HepG2 (cell line): Measurements from ENCODE around the gene SLC4A11. TPM values are rescaled to one million over a fixed set of nuclear protein-coding genes. Genes with fewer than 3 reads are reported as not detected.

ENCODE experiments used
- DMAP1 ChIP-seq: IDR thresholded peaks from 2 replicates; pipeline ENCODE4 v1.6.1; 2016
- EEA1 ChIP-seq: sonication (generic); formaldehyde crosslinking; IDR thresholded peaks from 2 replicates; pipeline ENCODE4 v1.5.1; 2020; ENCODE audit warnings: mild to moderate bottlenecking, missing genetic modification reagents, borderline replicate concordance
- HOXA7 ChIP-seq: sonication (generic); formaldehyde crosslinking; IDR thresholded peaks from 2 replicates; pipeline ENCODE4 v1.8.1; 2022; ENCODE audit warnings: mild to moderate bottlenecking, missing genetic modification reagents, moderate library complexity
- NRL ChIP-seq: sonication (generic); formaldehyde crosslinking; IDR thresholded peaks from 2 replicates; pipeline ENCODE4 v1.5.0; 2020; ENCODE audit warnings: missing genetic modification reagents, mild to moderate bottlenecking, moderate library complexity, borderline replicate concordance
- REL ChIP-seq: sonication (generic); formaldehyde crosslinking; conservative IDR thresholded peaks from 2 replicates; pipeline ENCODE4 v1.8.0; 2022; ENCODE audit warnings: mild to moderate bottlenecking, missing genetic modification reagents, moderate library complexity
- ZFP37 ChIP-seq: sonication (generic); formaldehyde crosslinking; IDR thresholded peaks from 2 replicates; pipeline ENCODE4 v1.4.0; 2020; ENCODE audit warnings: missing genetic modification reagents, borderline replicate concordance
- ZNF703 ChIP-seq: sonication (generic); formaldehyde crosslinking; IDR thresholded peaks from 2 replicates; pipeline ENCODE4 v1.5.1; 2020; ENCODE audit warnings: missing genetic modification reagents, mild to moderate bottlenecking, moderate library complexity, borderline replicate concordance
- polyA plus RNA-seq, 8 experiments: library from polyadenylated mRNA; depleted of rRNA in 3 of 8; stranded (reverse) in 7 of 8; unstranded in 1 of 8; fragments of >200 nt; fragmentation: Illumina TruSeq in 4 of 8; extraction: Trizol in 4 of 8; gene quantifications; 2 replicates each; pipeline versions ENCODE4 v1.2.1 to v1.2.3, GENCODE V29; 2011 to 2016; ENCODE audit warnings: low read depth in 4 of 8, missing spikeins in 1 of 8, mixed read lengths in 1 of 8; ENCODE audit not compliant: insufficient read depth in 1 of 8
- total RNA-seq, 5 experiments: library from RNA; depleted of rRNA; stranded (reverse); fragments of >200 nt; fragmentation: Illumina TruSeq; extraction: Trizol; gene quantifications; 2 replicates each; pipeline ENCODE4 v1.2.3, GENCODE V29; 2016; ENCODE audit warnings: low read depth in 1 of 5
- TF ChIP-seq, protein P1 (sequence below): sonication (generic); formaldehyde crosslinking; IDR thresholded peaks from 2 replicates; pipeline ENCODE4 v1.4.0; 2020; ENCODE audit warnings: missing genetic modification reagents
- TF ChIP-seq, protein P2 (sequence below): sonication (generic); formaldehyde crosslinking; IDR thresholded peaks from 2 replicates; pipeline ENCODE4 v1.5.0; 2020; ENCODE audit warnings: mild to moderate bottlenecking, missing genetic modification reagents
- TF ChIP-seq, protein P3 (sequence below): sonication (generic); formaldehyde crosslinking; IDR thresholded peaks from 2 replicates; pipeline ENCODE4 v1.4.0; 2020; ENCODE audit warnings: mild to moderate bottlenecking, missing genetic modification reagents
- TF ChIP-seq, protein P4 (sequence below): sonication (generic); formaldehyde crosslinking; IDR thresholded peaks from 2 replicates; pipeline ENCODE4 v1.4.0; 2020; ENCODE audit warnings: mild to moderate bottlenecking, missing genetic modification reagents

The SLC4A11 gene
- total and polyA plus RNA-seq, 2 of the 13 experiments (the other 11 are each of a cell fraction or from before 2014, with no cell fraction given): 3.9 to 27.0 TPM

DNA sequence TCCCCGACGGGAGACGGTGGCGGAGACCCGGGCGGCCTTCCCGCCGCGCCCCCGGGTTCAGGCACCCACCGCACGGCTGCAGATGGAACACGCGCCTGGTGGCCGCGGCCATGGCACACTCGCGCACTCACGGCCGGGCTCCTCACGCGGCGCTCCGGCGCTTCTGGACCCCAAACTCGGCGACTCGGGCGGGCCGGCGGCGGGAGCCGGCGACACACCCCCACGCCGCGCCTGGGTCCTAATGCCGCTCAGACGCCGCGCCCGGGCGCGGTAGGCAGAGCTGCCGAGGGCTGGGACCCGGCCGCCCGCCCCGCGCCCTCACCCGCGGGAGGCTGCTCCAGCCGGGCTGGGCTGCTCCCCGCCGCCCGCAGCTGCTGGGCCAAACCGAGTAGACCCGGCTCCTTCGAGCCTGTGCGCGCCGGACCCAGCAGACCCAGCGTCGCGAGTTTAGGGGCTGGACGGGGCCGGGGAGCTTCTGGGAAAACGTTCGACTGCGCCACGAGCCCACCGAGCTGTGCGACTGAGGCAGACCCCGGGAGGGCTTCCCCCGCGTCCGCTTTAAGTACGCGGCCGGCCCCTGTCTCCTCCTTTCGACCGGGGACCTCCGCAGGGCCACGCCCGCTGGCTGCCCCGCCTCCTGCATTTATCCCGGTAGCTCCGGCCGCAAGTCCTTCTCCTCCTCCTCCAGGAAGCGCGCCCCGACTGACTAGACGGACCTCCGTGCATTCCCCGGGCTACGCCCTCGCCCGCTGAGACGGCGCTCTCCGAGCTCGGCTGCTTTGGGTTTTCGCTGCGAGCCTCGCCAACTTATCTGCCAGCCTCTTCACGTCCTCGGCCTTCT lies at the start of gene SLC4A11 (continued):
- TF ChIP-seq, protein P1, sequence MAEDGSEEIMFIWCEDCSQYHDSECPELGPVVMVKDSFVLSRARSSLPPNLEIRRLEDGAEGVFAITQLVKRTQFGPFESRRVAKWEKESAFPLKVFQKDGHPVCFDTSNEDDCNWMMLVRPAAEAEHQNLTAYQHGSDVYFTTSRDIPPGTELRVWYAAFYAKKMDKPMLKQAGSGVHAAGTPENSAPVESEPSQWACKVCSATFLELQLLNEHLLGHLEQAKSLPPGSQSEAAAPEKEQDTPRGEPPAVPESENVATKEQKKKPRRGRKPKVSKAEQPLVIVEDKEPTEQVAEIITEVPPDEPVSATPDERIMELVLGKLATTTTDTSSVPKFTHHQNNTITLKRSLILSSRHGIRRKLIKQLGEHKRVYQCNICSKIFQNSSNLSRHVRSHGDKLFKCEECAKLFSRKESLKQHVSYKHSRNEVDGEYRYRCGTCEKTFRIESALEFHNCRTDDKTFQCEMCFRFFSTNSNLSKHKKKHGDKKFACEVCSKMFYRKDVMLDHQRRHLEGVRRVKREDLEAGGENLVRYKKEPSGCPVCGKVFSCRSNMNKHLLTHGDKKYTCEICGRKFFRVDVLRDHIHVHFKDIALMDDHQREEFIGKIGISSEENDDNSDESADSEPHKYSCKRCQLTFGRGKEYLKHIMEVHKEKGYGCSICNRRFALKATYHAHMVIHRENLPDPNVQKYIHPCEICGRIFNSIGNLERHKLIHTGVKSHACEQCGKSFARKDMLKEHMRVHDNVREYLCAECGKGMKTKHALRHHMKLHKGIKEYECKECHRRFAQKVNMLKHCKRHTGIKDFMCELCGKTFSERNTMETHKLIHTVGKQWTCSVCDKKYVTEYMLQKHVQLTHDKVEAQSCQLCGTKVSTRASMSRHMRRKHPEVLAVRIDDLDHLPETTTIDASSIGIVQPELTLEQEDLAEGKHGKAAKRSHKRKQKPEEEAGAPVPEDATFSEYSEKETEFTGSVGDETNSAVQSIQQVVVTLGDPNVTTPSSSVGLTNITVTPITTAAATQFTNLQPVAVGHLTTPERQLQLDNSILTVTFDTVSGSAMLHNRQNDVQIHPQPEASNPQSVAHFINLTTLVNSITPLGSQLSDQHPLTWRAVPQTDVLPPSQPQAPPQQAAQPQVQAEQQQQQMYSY: no peak; the same call in none of the 2 replicates
- TF ChIP-seq, protein P2, sequence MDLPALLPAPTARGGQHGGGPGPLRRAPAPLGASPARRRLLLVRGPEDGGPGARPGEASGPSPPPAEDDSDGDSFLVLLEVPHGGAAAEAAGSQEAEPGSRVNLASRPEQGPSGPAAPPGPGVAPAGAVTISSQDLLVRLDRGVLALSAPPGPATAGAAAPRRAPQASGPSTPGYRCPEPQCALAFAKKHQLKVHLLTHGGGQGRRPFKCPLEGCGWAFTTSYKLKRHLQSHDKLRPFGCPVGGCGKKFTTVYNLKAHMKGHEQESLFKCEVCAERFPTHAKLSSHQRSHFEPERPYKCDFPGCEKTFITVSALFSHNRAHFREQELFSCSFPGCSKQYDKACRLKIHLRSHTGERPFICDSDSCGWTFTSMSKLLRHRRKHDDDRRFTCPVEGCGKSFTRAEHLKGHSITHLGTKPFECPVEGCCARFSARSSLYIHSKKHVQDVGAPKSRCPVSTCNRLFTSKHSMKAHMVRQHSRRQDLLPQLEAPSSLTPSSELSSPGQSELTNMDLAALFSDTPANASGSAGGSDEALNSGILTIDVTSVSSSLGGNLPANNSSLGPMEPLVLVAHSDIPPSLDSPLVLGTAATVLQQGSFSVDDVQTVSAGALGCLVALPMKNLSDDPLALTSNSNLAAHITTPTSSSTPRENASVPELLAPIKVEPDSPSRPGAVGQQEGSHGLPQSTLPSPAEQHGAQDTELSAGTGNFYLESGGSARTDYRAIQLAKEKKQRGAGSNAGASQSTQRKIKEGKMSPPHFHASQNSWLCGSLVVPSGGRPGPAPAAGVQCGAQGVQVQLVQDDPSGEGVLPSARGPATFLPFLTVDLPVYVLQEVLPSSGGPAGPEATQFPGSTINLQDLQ (CRISPR knock-in tag): peak; percentile 47; the same call in 1 of the 2 replicates
- TF ChIP-seq NRL (CRISPR knock-in tag) (no peak; the same call in 1 of the 2 replicates), EEA1 (CRISPR knock-in tag) (no peak), DMAP1 (CRISPR knock-in tag) (no peak), REL (no peak), ZNF703 (0 out of 2 replicates have a peak, but pooled peaks have one; percentile 42), ZFP37 (CRISPR knock-in tag) (no peak; the same call in 1 of the 2 replicates), HOXA7 (CRISPR knock-in tag) (no peak)
- TF ChIP-seq, protein P3, sequence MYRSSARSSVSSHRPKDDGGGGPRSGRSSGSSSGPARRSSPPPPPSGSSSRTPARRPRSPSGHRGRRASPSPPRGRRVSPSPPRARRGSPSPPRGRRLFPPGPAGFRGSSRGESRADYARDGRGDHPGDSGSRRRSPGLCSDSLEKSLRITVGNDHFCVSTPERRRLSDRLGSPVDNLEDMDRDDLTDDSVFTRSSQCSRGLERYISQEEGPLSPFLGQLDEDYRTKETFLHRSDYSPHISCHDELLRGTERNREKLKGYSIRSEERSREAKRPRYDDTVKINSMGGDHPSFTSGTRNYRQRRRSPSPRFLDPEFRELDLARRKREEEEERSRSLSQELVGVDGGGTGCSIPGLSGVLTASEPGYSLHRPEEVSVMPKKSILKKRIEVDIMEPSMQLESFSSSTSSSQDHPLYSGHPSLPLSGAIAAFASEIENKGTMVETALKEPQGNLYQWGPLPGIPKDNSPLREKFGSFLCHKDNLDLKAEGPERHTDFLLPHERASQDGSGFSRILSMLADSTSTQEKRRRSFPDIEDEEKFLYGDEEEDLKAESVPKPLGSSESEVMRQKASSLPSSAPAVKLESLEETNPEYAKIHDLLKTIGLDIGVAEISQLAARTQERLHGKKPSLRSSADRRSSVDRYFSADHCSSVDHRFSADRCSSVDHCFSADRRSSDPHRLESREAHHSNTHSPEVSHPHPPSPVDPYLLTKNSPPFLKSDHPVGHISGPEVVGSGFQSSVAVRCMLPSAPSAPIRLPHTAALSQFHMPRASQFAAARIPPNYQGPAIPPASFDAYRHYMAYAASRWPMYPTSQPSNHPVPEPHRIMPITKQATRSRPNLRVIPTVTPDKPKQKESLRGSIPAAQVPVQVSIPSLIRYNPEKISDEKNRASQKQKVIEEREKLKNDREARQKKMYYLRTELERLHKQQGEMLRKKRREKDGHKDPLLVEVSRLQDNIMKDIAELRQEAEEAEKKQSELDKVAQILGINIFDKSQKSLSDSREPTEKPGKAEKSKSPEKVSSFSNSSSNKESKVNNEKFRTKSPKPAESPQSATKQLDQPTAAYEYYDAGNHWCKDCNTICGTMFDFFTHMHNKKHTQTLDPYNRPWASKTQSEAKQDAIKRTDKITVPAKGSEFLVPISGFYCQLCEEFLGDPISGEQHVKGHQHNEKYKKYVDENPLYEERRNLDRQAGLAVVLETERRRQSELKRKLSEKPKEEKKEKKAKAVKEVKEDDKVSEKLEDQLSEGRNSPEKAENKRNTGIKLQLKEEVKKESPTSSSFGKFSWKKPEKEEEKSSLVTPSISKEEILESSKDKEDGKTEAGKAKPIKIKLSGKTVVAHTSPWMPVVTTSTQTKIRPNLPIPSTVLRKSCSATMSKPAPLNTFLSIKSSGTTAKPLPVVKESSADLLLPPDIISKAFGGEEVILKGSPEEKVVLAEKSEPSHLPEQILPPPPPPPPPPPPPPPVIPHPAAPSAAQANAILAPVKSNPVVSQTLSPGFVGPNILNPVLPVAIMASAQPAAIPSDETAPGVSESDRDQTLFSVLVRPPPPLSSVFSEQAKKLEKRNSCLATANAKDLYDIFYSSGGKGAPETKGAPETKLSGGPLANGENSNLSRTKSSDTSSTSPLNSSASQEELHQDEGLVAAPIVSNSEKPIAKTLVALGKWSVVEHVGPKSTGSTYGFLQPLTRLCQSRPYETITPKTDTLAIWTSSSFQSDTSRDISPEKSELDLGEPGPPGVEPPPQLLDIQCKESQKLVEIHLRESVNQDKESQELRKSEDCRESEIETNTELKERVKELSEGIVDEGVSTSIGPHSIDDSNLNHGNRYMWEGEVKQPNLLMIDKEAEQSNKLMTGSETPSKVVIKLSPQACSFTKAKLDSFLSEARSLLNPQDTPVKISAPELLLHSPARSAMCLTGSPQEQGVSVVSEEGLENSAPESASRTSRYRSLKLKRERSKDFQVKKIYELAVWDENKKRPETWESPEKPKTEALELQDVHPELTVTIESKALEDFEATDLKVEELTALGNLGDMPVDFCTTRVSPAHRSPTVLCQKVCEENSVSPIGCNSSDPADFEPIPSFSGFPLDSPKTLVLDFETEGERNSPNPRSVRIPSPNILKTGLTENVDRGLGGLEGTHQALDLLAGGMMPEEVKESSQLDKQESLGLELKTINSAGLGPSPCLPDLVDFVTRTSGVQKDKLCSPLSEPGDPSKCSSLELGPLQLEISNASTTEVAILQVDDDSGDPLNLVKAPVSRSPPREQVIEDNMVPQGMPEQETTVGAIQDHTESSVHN (CRISPR knock-in tag): no peak
- TF ChIP-seq, protein P4, sequence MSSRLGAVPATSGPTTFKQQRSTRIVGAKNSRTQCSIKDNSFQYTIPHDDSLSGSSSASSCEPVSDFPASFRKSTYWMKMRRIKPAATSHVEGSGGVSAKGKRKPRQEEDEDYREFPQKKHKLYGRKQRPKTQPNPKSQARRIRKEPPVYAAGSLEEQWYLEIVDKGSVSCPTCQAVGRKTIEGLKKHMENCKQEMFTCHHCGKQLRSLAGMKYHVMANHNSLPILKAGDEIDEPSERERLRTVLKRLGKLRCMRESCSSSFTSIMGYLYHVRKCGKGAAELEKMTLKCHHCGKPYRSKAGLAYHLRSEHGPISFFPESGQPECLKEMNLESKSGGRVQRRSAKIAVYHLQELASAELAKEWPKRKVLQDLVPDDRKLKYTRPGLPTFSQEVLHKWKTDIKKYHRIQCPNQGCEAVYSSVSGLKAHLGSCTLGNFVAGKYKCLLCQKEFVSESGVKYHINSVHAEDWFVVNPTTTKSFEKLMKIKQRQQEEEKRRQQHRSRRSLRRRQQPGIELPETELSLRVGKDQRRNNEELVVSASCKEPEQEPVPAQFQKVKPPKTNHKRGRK (CRISPR knock-in tag): no peak
